OCI-LY7 (cell line): Measurements from ENCODE around the gene ARID5B. TPM values are rescaled to one million over a fixed set of nuclear protein-coding genes. Genes with fewer than 3 reads are reported as not detected.
A peak's percentile ranks its signal among the peaks of the same experiment; 100 is the strongest.

Source experiments
- BruUV-seq: library from RNA; stranded (reverse); fragments of 400-500 nt; replicated peaks from 2 replicates; lab custom pipeline; 2021; lab: Mats Ljungman, UMichigan
- CTCF ChIA-PET: fragments of 300-600 bp; sonication (Branson Sonifier 250); formaldehyde crosslinking; loops from one replicate; lab custom pipeline; 2022; ENCODE audit warnings: antibody characterized with exemption; ENCODE audit not compliant: unreplicated experiment; lab: Charles Lee
- POLR2A ChIA-PET: fragments of 300-600 bp; sonication (Branson Sonifier 250); formaldehyde crosslinking; loops from one replicate; lab custom pipeline; 2022; ENCODE audit warnings: antibody characterized with exemption; lab: Charles Lee
- DNase-seq: peaks from one replicate; pipeline ENCODE4 v3.0.0-alpha.2; 2015; ENCODE audit warnings: low spot score
- H2AFZ ChIP-seq: fragments of 200-600 bp; sonication (generic), shearing (Covaris generic); 2 replicates; pipeline ENCODE4 v1.6.1; 2014; ENCODE audit warnings: mild to moderate bottlenecking, antibody characterized with exemption, low read length, moderate library complexity
- H3K27ac ChIP-seq: fragments of 200-600 bp; sonication (generic); 2 replicates; pipeline ENCODE4 v1.5.1; 2014; ENCODE audit warnings: mixed run types, low read depth, mild to moderate bottlenecking, moderate library complexity, low read length, inconsistent platforms; ENCODE audit not compliant: poor library complexity, severe bottlenecking
- H3K36me3 ChIP-seq: fragments of 200-600 bp; sonication (generic); 2 replicates; pipeline ENCODE4 v1.6.1; 2014; ENCODE audit warnings: mild to moderate bottlenecking, antibody characterized with exemption, low read length, moderate library complexity, mixed read lengths; ENCODE audit not compliant: insufficient read depth
- H3K4me1 ChIP-seq: fragments of 200-600 bp; sonication (generic); 2 replicates; pipeline ENCODE4 v1.5.1; 2014; ENCODE audit warnings: mild to moderate bottlenecking, low read length; ENCODE audit not compliant: insufficient read depth, poor library complexity, severe bottlenecking
- H3K4me2 ChIP-seq: fragments of 200-600 bp; sonication (generic); 2 replicates; pipeline ENCODE4 v1.6.1; 2014; ENCODE audit warnings: mild to moderate bottlenecking, low read length
- H3K4me3 ChIP-seq: fragments of 200-600 bp; sonication (generic); 2 replicates; pipeline ENCODE4 v1.5.1; 2014; ENCODE audit warnings: mild to moderate bottlenecking, low read depth, low read length; ENCODE audit not compliant: poor library complexity, severe bottlenecking
- H3K79me2 ChIP-seq: fragments of 200-600 bp; sonication (generic); 2 replicates; pipeline ENCODE4 v1.6.1; 2016; ENCODE audit warnings: low read depth, mild to moderate bottlenecking, low read length, moderate library complexity, mixed read lengths; ENCODE audit not compliant: insufficient read depth
- H3K9me2 ChIP-seq: fragments of 200-600 bp; sonication (generic); 2 replicates; pipeline ENCODE4 v1.6.1; 2016; ENCODE audit warnings: mild to moderate bottlenecking, low read length, mixed read lengths; ENCODE audit not compliant: insufficient read depth
- H3K9me3 ChIP-seq: fragments of 200-600 bp; sonication (generic); 2 replicates; pipeline ENCODE4 v1.6.1; 2014; ENCODE audit warnings: mild to moderate bottlenecking, mixed run types, low read length, mixed read lengths
- H4K20me1 ChIP-seq: fragments of 200-600 bp; sonication (generic); 2 replicates; pipeline ENCODE4 v1.6.1; 2014; ENCODE audit warnings: mild to moderate bottlenecking, antibody characterized with exemption, low read length, moderate library complexity, mixed read lengths; ENCODE audit not compliant: insufficient read depth
- EZH2phosphoT487 ChIP-seq: fragments of 200-600 bp; sonication (generic); IDR thresholded peaks from 2 replicates; pipeline ENCODE4 v1.6.1; 2018; ENCODE audit warnings: low read depth, borderline replicate concordance, mild to moderate bottlenecking, mixed run types, antibody characterized with exemption, low read length, moderate library complexity, mixed read lengths
- intact Hi-C: fragments of 100-400 bp; cut with micrococcal nuclease; formaldehyde crosslinking; loops from one replicate; pipeline ENCODE4 v1.10.0; 2022; ENCODE audit not compliant: unreplicated experiment
- total RNA-seq, 2 experiments: library from RNA; depleted of rRNA in 1 of 2; stranded (reverse); fragments of >200 nt in 1 of 2; shearing (Covaris generic) in 1 of 2; gene quantifications; 2 replicates each; pipeline ENCODE4 v1.2.3, GENCODE V29; 2014 to 2022
- TF ChIP-seq, protein P1 (sequence below): fragments of 200-600 bp; sonication (generic); conservative IDR thresholded peaks from 2 replicates; pipeline ENCODE4 v1.5.1; 2014; ENCODE audit warnings: mild to moderate bottlenecking, antibody characterized with exemption, low read length, moderate library complexity, mixed read lengths

ARID5B gene
- total RNA-seq, 2 experiments from 2014 or later, result 38.0 to 56.7 TPM

DNA sequence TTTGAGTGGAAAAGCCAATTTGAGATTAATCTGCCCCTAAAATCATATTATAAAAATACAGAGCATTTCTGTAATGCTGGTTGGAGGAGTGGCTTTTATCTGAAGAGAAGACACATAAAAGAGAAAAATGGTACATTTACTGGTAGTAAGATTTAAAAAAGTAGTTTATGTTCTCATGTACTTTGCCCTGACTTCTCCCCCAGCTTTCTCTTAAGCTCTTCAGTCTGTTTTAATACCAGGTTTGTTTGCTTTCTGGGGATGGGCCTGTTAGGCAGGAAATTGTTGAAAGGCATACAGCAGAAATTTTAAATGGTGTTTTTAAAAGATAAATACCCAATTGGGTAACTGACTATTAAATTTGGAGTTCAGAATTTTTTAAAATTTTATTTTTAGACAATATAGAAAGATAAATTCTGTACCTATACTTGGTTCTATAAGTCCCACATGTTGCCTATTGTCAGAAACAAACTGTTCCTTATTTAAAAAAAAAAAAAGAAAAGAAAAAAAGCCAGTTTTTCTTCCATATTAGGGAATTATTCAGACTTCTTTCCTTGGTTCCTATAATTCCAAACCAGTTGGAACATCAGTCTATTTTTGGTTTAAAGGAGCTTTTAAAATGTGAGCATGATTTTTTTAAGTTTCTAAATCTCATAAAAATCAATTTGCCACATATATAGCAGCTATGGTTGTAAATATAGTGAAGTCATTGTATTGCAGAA, 136.6 kb downstream of the ARID5B start:
- intact Hi-C loops, result loop anchor here (1.0 to 2.0 kb wide), 4 partner anchors 49 to 207 kb away; no protein-coding TSS in a partner anchor
- CTCF ChIA-PET, result interaction anchor here (0.9 to 2.8 kb wide), 3 partner anchors 12 to 207 kb away, joined by 3 to 12 read pairs (median 5); no protein-coding TSS in a partner anchor

DNA sequence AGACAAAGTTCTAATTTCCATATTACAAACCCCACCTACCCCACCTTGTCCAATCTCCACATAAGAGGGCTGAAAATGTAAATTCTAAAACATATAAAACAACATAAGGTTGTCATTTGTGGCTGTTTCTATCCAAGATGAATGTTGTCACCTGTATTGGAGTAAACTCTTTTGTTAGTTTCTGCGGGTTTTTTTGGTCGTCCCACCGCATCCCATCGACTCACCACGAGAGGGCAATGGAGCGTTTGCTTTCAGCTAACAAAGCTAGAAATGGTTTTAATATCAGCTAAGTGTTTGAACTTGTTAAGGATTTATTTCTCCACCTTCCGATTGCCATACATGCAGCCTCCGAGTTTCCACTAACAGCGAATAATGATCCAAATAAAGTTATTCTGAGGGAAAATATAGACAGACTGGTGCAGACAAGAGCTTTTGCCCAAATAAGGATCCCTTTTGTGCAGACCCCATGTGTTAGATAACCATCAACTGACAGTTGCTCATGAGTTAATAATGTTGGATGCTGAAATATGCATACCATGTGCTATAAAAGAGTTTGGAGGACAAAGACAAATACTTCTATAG, 137.2 kb downstream of the ARID5B start:
- H3K27ac ChIP-seq, result peak overlapping the region; percentile 56
- no TSS peak for BruUV-seq
- peak; percentile 85 for DNase-seq
- H3K36me3 ChIP-seq, result peaks cover 4% of the 10 kb centered on the region; the same call in 1 of the 2 replicates
- peak overlapping the region; percentile 63 for H3K4me2 ChIP-seq
- peak overlapping the region; percentile 18 for H3K4me3 ChIP-seq
- POLR2A ChIA-PET, result interaction anchor here (0.6 to 15.5 kb wide), 22 partner anchors 8 to 964 kb away, joined by 3 to 277 read pairs (median 4); partner anchors contain the start of gene ARID5B
- H4K20me1 ChIP-seq, result no peaks in the 10 kb centered on the region
- H3K9me2 ChIP-seq, result no peaks in the 10 kb centered on the region
- peaks cover 80% of the 10 kb centered on the region for H3K4me1 ChIP-seq
- CTCF ChIA-PET, result interaction anchor here (0.6 to 2.8 kb wide), 6 partner anchors 11 to 207 kb away, joined by 3 to 12 read pairs (median 4); no protein-coding TSS in a partner anchor
- intact Hi-C loops, result loop anchor here (1.0 to 2.0 kb wide), 4 partner anchors 50 to 207 kb away; no protein-coding TSS in a partner anchor
- peaks cover 42% of the 10 kb centered on the region for H3K79me2 ChIP-seq
- H2AFZ ChIP-seq, result peak overlapping the region; percentile 29; the same call in 1 of the 2 replicates
- TF ChIP-seq EZH2phosphoT487, result no peak
- TF ChIP-seq, protein P1, sequence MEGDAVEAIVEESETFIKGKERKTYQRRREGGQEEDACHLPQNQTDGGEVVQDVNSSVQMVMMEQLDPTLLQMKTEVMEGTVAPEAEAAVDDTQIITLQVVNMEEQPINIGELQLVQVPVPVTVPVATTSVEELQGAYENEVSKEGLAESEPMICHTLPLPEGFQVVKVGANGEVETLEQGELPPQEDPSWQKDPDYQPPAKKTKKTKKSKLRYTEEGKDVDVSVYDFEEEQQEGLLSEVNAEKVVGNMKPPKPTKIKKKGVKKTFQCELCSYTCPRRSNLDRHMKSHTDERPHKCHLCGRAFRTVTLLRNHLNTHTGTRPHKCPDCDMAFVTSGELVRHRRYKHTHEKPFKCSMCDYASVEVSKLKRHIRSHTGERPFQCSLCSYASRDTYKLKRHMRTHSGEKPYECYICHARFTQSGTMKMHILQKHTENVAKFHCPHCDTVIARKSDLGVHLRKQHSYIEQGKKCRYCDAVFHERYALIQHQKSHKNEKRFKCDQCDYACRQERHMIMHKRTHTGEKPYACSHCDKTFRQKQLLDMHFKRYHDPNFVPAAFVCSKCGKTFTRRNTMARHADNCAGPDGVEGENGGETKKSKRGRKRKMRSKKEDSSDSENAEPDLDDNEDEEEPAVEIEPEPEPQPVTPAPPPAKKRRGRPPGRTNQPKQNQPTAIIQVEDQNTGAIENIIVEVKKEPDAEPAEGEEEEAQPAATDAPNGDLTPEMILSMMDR, result peak; percentile 98
- no peaks in the 10 kb centered on the region for H3K9me3 ChIP-seq

More for the DNA sequence above, 136.6 kb downstream of the ARID5B start:
- Histone ChIP-seq H3K9me3 (no peaks in the 10 kb centered on the region), H3K36me3 (peaks cover 4% of the 10 kb centered on the region; the same call in 1 of the 2 replicates), H3K79me2 (peaks cover 36% of the 10 kb centered on the region), H3K9me2 (no peaks in the 10 kb centered on the region), H4K20me1 (no peaks in the 10 kb centered on the region), H3K4me2 (peak overlapping the region; percentile 63), H3K4me1 (peaks cover 75% of the 10 kb centered on the region), H3K4me3 (no peak overlapping the region), H3K27ac (peak overlapping the region; percentile 56), H2AFZ (peak overlapping the region; percentile 38; the same call in 1 of the 2 replicates)
- POLR2A ChIA-PET, result interaction anchor here (0.6 to 15.5 kb wide), 25 partner anchors 9 to 1260 kb away, joined by 3 to 277 read pairs (median 4); partner anchors contain the start of genes ARID5B and CDK1
- DNase-seq, result no peak
- no peak for TF ChIP-seq EZH2phosphoT487
- TF ChIP-seq, protein P1, result no peak
- no TSS peak for BruUV-seq
